H9 (cell line): ENCODE results near the gene CTSA. TPM values are rescaled to one million over a fixed set of nuclear protein-coding genes. Genes with fewer than 3 reads are reported as not detected.

Experiments
- DNase-seq: peaks from one replicate; pipeline ENCODE4 v3.0.0-alpha.2; 2017
- H2AFZ ChIP-seq: one replicate; pipeline ENCODE4 v1.6.1; 2013; ENCODE audit warnings: mild to moderate bottlenecking, low read length, control low read depth, moderate library complexity
- H2AK5ac ChIP-seq: 2 replicates; pipeline ENCODE4 v1.6.1; 2013; ENCODE audit warnings: low read length, control low read depth, mixed read lengths; ENCODE audit not compliant: insufficient read length
- H2BK120ac ChIP-seq: one replicate; pipeline ENCODE4 v1.6.1; 2013; ENCODE audit warnings: low read depth, mild to moderate bottlenecking, low read length, control low read depth, inconsistent platforms; ENCODE audit not compliant: poor library complexity, severe bottlenecking
- H2BK12ac ChIP-seq: 2 replicates; pipeline ENCODE4 v1.6.1; 2013; ENCODE audit warnings: low read length, control low read depth, mixed read lengths, low read depth; ENCODE audit not compliant: insufficient read length
- H2BK15ac ChIP-seq: 2 replicates; pipeline ENCODE4 v1.6.1; 2013; ENCODE audit warnings: low read depth, low read length, control low read depth
- H2BK20ac ChIP-seq: one replicate; pipeline ENCODE4 v1.6.1; 2013; ENCODE audit warnings: low read depth, mild to moderate bottlenecking, low read length, control low read depth, inconsistent platforms; ENCODE audit not compliant: poor library complexity, severe bottlenecking
- H2BK5ac ChIP-seq: 2 replicates; pipeline ENCODE4 v1.6.1; 2013; ENCODE audit warnings: low read length, control low read depth, mixed read lengths; ENCODE audit not compliant: insufficient read length
- H3K14ac ChIP-seq: 2 replicates; pipeline ENCODE4 v1.6.1; 2013; ENCODE audit warnings: low read length, control low read depth; ENCODE audit not compliant: insufficient read depth
- H3K18ac ChIP-seq: 2 replicates; pipeline ENCODE4 v1.6.1; 2013; ENCODE audit warnings: low read depth, mild to moderate bottlenecking, mixed read lengths, low read length, control low read depth; ENCODE audit not compliant: insufficient read length
- H3K23ac ChIP-seq: 2 replicates; pipeline ENCODE4 v1.6.1; 2013; ENCODE audit warnings: low read length, control low read depth, mixed read lengths, low read depth; ENCODE audit not compliant: insufficient read length
- H3K23me2 ChIP-seq: 2 replicates; pipeline ENCODE4 v1.6.1; 2013; ENCODE audit warnings: low read depth, mild to moderate bottlenecking, mixed read lengths, low read length, control low read depth; ENCODE audit not compliant: insufficient read length, poor library complexity, severe bottlenecking
- H3K27ac ChIP-seq: 2 replicates; pipeline ENCODE4 v1.5.1; 2013; ENCODE audit warnings: low read length, control low read depth, mixed read lengths, low read depth; ENCODE audit not compliant: insufficient read length
- H3K27me3 ChIP-seq: 2 replicates; pipeline ENCODE4 v1.6.1; 2013; ENCODE audit warnings: low read length, control low read depth, inconsistent platforms; ENCODE audit not compliant: insufficient read depth
- H3K4ac ChIP-seq: 2 replicates; pipeline ENCODE4 v1.6.1; 2013; ENCODE audit warnings: low read depth, mild to moderate bottlenecking, control low read depth, inconsistent platforms, low read length, moderate library complexity
- H3K4me1 ChIP-seq: 2 replicates; pipeline ENCODE4 v1.6.1; 2013; ENCODE audit warnings: low read length, control low read depth, inconsistent platforms; ENCODE audit not compliant: insufficient read depth
- H3K4me2 ChIP-seq: 2 replicates; pipeline ENCODE4 v1.6.1; 2013; ENCODE audit warnings: low read length, control low read depth, mixed read lengths; ENCODE audit not compliant: insufficient read length, insufficient read depth
- H3K56ac ChIP-seq: 2 replicates; pipeline ENCODE4 v1.6.1; 2013; ENCODE audit warnings: low read depth, mild to moderate bottlenecking, mixed read lengths, low read length, control low read depth; ENCODE audit not compliant: insufficient read length
- H3K79me1 ChIP-seq: 2 replicates; pipeline ENCODE4 v1.6.1; 2013; ENCODE audit warnings: low read depth, mild to moderate bottlenecking, moderate library complexity, low read length, control low read depth, inconsistent platforms; ENCODE audit not compliant: insufficient read depth, poor library complexity, severe bottlenecking
- H3K79me2 ChIP-seq: 2 replicates; pipeline ENCODE4 v1.6.1; 2013; ENCODE audit warnings: low read length, control low read depth, inconsistent platforms; ENCODE audit not compliant: insufficient read depth
- H3K9ac ChIP-seq: 2 replicates; pipeline ENCODE4 v1.6.1; 2013; ENCODE audit warnings: low read length, control low read depth, mixed read lengths; ENCODE audit not compliant: insufficient read length; ENCODE audit errors: extremely low read depth
- H3K9me3 ChIP-seq: one replicate; pipeline ENCODE4 v1.6.1; 2013; ENCODE audit warnings: low read depth, low read length, inconsistent platforms; ENCODE audit not compliant: control insufficient read depth
- H3T11ph ChIP-seq: one replicate; pipeline ENCODE4 v1.6.1; 2013; ENCODE audit warnings: mild to moderate bottlenecking, low read length, control low read depth, inconsistent platforms
- H4K20me1 ChIP-seq: one replicate; pipeline ENCODE4 v1.6.1; 2013; ENCODE audit not compliant: control insufficient read depth, insufficient read length, insufficient read depth
- H4K5ac ChIP-seq: 2 replicates; pipeline ENCODE4 v1.6.1; 2013; ENCODE audit warnings: low read depth, mild to moderate bottlenecking, mixed read lengths, low read length, control low read depth; ENCODE audit not compliant: insufficient read length
- H4K8ac ChIP-seq: replicated peaks from 2 replicates; pipeline ENCODE4 v1.6.1; 2013; ENCODE audit warnings: low read length, control low read depth, mixed read lengths, low read depth; ENCODE audit not compliant: insufficient read length
- H4K91ac ChIP-seq: 2 replicates; pipeline ENCODE4 v1.6.1; 2013; ENCODE audit warnings: low read depth, mild to moderate bottlenecking, moderate library complexity, mixed read lengths, low read length, control low read depth; ENCODE audit not compliant: insufficient read length
- H3K27ac Mint-ChIP-seq, 3 experiments: 2 replicates in 2 of 3; 3 replicates in 1 of 3; pipeline ENCODE4 v1.8.0; 2020 to 2021; ENCODE audit warnings: mixed read lengths in 3 of 3, mild to moderate bottlenecking in 1 of 3, moderate library complexity in 1 of 3
- H3K27me3 Mint-ChIP-seq: 2 replicates; pipeline ENCODE4 v1.8.0; 2021; ENCODE audit warnings: low read depth, mild to moderate bottlenecking, moderate library complexity, mixed read lengths
- H3K36me3 Mint-ChIP-seq, 3 experiments: 2 replicates in 2 of 3; 3 replicates in 1 of 3; pipeline ENCODE4 v1.8.0; 2020 to 2021; ENCODE audit warnings: low read depth in 3 of 3, mixed read lengths in 3 of 3; ENCODE audit not compliant: insufficient read depth in 1 of 3
- H3K4me1 Mint-ChIP-seq, 2 experiments: 2 replicates each; pipeline ENCODE4 v1.8.0; 2020; ENCODE audit warnings: mixed read lengths in 2 of 2
- H3K4me3 Mint-ChIP-seq, 2 experiments: 2 replicates in 1 of 2; 3 replicates in 1 of 2; pipeline ENCODE4 v1.8.0; 2020 to 2021; ENCODE audit warnings: mild to moderate bottlenecking in 2 of 2, mixed read lengths in 2 of 2, moderate library complexity in 1 of 2
- H3K9me3 Mint-ChIP-seq, 2 experiments: 2 replicates in 1 of 2; 3 replicates in 1 of 2; pipeline ENCODE4 v1.8.0; 2020; ENCODE audit warnings: mild to moderate bottlenecking in 2 of 2, mixed read lengths in 2 of 2, moderate library complexity in 1 of 2
- WGBS: extraction: QIAGEN DNeasy Blood & Tissue Kit; methylation state at CpG from one replicate; pipeline ENCODE4 v1.1.7; 2013; ENCODE audit warnings: missing lambda C conversion rate, low lambda C conversion rate, mixed read lengths; ENCODE audit not compliant: insufficient read length; ENCODE audit errors: extremely low coverage; 5-methylcytosine and 5-hydroxymethylcytosine counted together
- total RNA-seq: library from RNA; stranded (reverse); gene quantifications from 2 replicates; pipeline ENCODE4 v1.2.1, GENCODE V29; 2021
- TF ChIP-seq, protein P1 (sequence below): fragments of 200-600 bp; sonication (generic); conservative IDR thresholded peaks from 3 replicates; pipeline ENCODE4 v1.8.0; 2021; ENCODE audit warnings: antibody characterized with exemption, mild to moderate bottlenecking

CTSA gene
- total RNA-seq, 1 experiment from 2014 or later = 64.4 TPM

DNA sequence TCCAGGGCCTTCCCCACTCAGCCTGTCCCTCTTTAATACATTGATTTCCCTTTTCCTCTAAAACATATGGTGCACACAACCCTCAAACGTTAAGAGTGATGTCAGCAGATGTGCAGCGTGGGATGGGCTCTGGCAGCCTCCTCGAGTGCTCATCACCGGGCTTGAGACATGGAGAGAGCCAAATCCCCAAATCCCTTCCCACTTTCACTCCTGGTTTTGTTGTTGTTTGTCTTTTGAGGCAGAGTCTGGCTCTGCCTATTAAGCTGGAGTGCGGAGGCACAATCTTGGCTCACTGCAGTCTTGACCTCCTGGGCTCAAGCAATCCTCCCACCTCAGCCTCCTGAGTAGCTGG lies 26.6 kb downstream of the CTSA start:
- no peak overlapping the region for H3K27ac Mint-ChIP-seq
- H3K79me1 ChIP-seq = no peaks in the 10 kb centered on the region

More for the DNA sequence above, 26.6 kb downstream of the CTSA start:
- Histone ChIP-seq H2BK120ac (no peak overlapping the region), H4K91ac (no peak overlapping the region), H3K9me3 (no peaks in the 10 kb centered on the region), H2AFZ (no peak overlapping the region), H3K4me1 (no peaks in the 10 kb centered on the region), H4K5ac (no peak overlapping the region), H3T11ph (no peak overlapping the region), H3K27ac (no peak overlapping the region), H2BK20ac (no peak overlapping the region), H2BK5ac (no peak overlapping the region), H3K9ac (no peak overlapping the region), H3K18ac (no peak overlapping the region), H3K23me2 (no peaks in the 10 kb centered on the region), H3K56ac (no peak overlapping the region), H3K79me2 (no peaks in the 10 kb centered on the region), H3K23ac (no peak overlapping the region), H3K4me2 (no peak overlapping the region), H3K4ac (no peak overlapping the region), H2BK15ac (no peak overlapping the region), H2BK12ac (no peak overlapping the region), H3K14ac (no peak overlapping the region), H4K8ac (no peak overlapping the region), H3K27me3 (no peaks in the 10 kb centered on the region), H4K20me1 (no peaks in the 10 kb centered on the region), H2AK5ac (no peak overlapping the region)
- Mint-ChIP-seq H3K27me3 (peaks cover 4% of the 10 kb centered on the region), H3K36me3 (no peaks in the 10 kb centered on the region), H3K9me3 (no peaks in the 10 kb centered on the region), H3K4me1 (peaks cover 7 to 13% of the 10 kb centered on the region in 2 experiments; a peak in 3 of 4 replicates), H3K4me3 (no peak overlapping the region)
- DNase-seq = no peak
- WGBS = no CpG with 5 or more reads among the region's 5 CpGs
- TF ChIP-seq, protein P1, sequence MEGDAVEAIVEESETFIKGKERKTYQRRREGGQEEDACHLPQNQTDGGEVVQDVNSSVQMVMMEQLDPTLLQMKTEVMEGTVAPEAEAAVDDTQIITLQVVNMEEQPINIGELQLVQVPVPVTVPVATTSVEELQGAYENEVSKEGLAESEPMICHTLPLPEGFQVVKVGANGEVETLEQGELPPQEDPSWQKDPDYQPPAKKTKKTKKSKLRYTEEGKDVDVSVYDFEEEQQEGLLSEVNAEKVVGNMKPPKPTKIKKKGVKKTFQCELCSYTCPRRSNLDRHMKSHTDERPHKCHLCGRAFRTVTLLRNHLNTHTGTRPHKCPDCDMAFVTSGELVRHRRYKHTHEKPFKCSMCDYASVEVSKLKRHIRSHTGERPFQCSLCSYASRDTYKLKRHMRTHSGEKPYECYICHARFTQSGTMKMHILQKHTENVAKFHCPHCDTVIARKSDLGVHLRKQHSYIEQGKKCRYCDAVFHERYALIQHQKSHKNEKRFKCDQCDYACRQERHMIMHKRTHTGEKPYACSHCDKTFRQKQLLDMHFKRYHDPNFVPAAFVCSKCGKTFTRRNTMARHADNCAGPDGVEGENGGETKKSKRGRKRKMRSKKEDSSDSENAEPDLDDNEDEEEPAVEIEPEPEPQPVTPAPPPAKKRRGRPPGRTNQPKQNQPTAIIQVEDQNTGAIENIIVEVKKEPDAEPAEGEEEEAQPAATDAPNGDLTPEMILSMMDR = no peak
